ENCODE data around the gene STK11.
A peak's percentile ranks its signal among the peaks of the same experiment; 100 is the strongest.

STK11 gene

GRCh38 chr19:1258707-1259205 is 53.2 kb downstream of the STK11 start:
- peak in 1 of 51 donors; percentile 33 for DNase-seq

GRCh38 chr19:1259206-1259875 is 53.8 kb downstream of the STK11 start:
- peak in 11 of 51 donors; percentile 21 to 51 (median 38) for DNase-seq

GRCh38 chr19:1259876-1260748 is 54.5 kb downstream of the STK11 start:
- peak in 1 of 51 donors; percentile 44 for DNase-seq

GRCh38 chr19:1260749-1261537 is 55.4 kb downstream of the STK11 start:
- DNase-seq = peak; percentile 47 to 97 (median 92)

- DNase-seq = no peak
Measured at GRCh38 chr19:1261538-1261797, 55.9 kb downstream of the STK11 start.

GRCh38 chr19:1261798-1262622 is 56.4 kb downstream of the STK11 start:
- DNase-seq = peak in 29 of 51 donors; percentile 25 to 78 (median 45)

- no peak for DNase-seq
Measured at GRCh38 chr19:1262623-1263123, 57.1 kb downstream of the STK11 start.

- no peak for DNase-seq
Measured at GRCh38 chr19:1263188-1263587, 57.6 kb downstream of the STK11 start.

- peak in 3 of 51 donors; percentile 22 to 36 (median 28) for DNase-seq
Measured at GRCh38 chr19:1264801-1265614, 59.4 kb downstream of the STK11 start.

GRCh38 chr19:1265615-1266128 is 60.1 kb downstream of the STK11 start:
- DNase-seq = peak in 3 of 51 donors; percentile 37 to 77 (median 47)

GRCh38 chr19:1266129-1266915 is 60.7 kb downstream of the STK11 start:
- peak in 43 of 51 donors; percentile 22 to 83 (median 61) for DNase-seq

- DNase-seq = peak in 47 of 51 donors; percentile 14 to 87 (median 61)
Measured at GRCh38 chr19:1266916-1267476, 61.4 kb downstream of the STK11 start.

GRCh38 chr19:1267477-1268225 is 62.1 kb downstream of the STK11 start:
- DNase-seq = peak in 11 of 51 donors; percentile 22 to 74 (median 39)

GRCh38 chr19:1268226-1269064 is 62.9 kb downstream of the STK11 start:
- DNase-seq = peak in 2 of 51 donors; percentile 42 to 49

- DNase-seq = peak; percentile 67 to 100 (median 99)
Measured at GRCh38 chr19:1269065-1269477, 63.5 kb downstream of the STK11 start, which contains the start of gene CIRBP. Gene CIRBP, plus strand, starts transcription at chr19:1269332. Its CDS starts 1,602 bp downstream, at chr19:1270934.

All from hypothalamus (tissue), 51 donors.